ENCODE results near the gene ZNF749.
"Not testable (repeated sequence)": the region's sequence is repeated elsewhere in the genome, so short reads cannot be mapped to it uniquely, and the experiment has no call there.

Gene ZNF749

DNA sequence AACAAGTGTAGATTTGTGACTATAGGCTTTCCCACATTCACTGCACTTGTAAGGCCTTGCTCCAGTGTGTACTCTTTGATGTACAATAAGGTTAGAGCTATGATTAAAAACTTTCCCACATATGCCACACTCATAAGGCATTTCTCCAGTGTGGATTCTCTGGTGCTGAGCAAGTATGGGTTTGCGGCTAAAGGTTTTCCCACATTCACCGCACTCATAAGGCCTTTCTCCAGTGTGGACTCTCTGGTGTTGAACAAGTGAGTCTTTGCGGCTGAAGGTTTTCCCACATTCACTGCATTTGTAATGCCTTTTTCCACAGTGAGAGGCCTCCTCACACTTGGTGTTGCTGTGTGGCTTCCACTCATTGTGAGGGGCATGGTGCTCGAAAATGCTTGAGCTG, 38.5 kb downstream of the ZNF749 start:
- no peak for DNase-seq

DNA sequence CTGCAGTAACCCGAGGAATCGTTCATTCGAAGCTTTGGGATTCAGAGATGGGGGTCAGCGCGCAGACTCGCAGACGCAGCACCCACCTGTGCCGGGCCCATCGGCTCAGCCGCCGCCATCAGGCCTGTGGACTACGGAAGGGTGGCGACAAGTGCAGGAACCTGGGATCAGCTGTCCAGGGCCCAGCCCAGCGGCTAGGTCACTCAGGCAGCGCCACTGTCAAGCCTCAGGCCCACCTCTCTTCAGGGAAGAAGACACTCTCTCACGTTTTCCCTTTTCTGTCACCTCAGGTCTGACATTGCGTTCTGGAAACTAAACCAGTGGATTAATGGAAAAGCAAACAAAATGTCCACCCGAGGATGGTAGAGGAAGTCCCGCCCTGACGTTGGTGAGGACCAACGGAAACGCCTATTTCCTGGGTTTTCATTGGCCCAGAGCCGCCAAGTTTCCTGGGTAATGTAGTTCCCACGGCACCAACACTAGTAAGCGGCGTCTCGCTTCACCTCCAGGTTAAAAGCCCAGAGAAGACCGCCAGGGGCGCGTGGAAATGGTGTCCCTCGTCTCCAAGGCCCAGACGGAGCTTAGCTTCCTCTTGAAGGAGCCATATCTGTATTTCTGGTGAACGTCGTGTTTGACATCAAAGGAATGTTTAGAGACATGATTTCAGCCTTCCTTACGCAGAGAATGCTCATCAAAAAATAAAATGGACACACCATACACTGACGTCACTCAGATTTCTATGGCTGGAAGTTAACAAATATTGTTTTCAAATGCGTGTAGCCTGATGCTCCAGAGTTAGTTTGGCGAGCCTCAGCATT, 42.3 kb downstream of the ZNF749 start, which contains the start of gene ZNF772:
ZNF772 (minus strand) TSS at position 376 of the 818 bp plus-strand sequence; CDS start at position 119, 257 bp downstream.
- DNase-seq = peak; percentile 93

DNA sequence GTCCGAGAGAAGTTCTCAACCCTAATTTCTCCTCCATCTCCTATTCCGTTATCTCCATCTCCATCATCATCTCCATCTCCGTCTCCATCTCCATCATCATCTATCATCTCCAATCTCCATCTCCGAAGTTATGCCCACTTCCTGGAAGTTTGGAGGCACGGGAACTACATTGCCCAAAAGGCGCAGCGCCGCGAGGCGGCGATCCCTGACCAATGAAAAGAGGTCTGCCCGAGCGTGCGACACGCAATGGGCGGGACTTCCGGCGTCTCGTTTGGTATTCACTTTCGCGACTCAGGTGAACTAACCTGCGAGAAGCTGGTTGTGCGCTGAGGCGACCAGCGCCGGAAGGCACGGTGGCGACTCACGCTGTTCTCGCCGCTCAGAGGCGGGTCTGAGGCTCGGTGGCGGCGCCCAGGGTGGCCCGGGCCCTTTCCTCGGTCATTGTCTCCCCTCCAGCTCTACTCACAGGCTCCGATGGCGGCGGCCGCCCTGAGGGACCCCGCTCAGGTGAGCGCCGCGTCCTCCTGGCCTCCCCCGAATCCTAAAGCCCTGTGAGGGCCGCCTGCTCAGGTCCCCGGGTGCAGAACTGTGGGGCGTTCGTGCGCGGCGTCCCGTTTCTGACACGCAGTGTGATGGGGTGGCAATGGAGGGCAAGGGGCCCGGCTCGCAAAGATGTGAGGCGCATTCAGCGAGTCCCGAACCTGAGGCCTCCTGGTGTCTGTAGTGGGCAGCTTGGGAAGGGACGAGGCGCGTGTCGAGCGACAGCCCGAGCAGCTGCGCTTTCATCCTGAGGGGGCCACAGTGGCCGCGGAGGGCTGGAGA, 52.6 kb downstream of the ZNF749 start, which contains the start of gene ZNF419:
ZNF419 (plus strand) TSS at position 274 of the 822 bp plus-strand sequence; CDS start at position 475, 201 bp downstream.
- peak; percentile 95 for DNase-seq

DNA sequence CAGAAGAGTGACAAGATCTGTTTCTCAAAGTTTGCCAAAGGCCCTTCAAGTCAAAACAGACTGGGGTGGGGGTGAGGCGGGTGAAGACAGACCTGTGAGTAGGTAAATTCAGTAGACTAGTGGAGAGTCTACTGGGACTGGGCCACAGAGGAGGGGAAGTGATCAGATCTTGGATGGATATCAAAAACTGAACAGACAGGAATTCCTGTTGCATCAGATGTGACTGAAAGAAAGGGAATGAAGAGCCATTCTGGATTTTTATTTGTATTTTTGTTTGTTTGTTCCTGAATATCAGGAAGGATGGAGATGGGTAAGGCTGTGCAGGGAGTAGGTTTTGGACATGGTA, 53.1 kb downstream of the ZNF749 start:
- DNase-seq = not testable (repeated sequence)
